Measurements from ENCODE around the gene ATAD3B.
"Not testable (repeated sequence)": the region's sequence is repeated elsewhere in the genome, so short reads cannot be mapped to it uniquely, and the experiment has no call there.

The ATAD3B gene, protein sequence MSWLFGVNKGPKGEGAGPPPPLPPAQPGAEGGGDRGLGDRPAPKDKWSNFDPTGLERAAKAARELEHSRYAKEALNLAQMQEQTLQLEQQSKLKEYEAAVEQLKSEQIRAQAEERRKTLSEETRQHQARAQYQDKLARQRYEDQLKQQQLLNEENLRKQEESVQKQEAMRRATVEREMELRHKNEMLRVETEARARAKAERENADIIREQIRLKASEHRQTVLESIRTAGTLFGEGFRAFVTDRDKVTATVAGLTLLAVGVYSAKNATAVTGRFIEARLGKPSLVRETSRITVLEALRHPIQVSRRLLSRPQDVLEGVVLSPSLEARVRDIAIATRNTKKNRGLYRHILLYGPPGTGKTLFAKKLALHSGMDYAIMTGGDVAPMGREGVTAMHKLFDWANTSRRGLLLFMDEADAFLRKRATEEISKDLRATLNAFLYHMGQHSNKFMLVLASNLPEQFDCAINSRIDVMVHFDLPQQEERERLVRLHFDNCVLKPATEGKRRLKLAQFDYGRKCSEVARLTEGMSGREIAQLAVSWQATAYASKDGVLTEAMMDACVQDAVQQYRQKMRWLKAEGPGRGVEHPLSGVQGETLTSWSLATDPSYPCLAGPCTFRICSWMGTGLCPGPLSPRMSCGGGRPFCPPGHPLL

DNA sequence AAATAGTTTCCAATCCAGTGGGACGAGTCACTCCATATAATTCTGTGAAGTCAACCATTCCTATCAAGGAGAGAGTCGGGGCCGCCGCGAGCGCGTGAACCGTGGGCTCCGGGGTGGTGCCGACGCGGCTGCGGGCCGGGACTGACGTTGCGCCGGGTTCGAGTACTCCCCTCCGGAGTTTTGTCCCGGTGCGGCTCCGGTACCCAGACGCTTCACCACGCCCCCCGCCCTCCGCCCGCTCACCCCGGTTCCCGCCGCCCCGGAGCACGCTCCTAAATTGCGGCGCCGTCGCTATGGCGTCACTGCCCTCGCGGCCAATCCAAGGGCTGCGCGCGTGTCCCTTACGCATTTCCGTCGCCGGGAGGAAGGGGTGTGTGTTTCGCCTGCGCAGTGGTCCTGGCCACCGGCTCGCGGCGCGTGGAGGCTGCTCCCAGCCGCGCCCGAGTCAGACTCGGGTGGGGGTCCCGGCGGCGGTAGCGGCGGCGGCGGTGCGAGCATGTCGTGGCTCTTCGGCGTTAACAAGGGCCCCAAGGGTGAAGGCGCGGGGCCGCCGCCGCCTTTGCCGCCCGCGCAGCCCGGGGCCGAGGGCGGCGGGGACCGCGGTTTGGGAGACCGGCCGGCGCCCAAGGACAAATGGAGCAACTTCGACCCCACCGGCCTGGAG, at the start of gene ATAD3B:
TSS of gene ATAD3B (plus strand) at position 377 of the 664 bp plus-strand sequence. CDS start at position 497, 120 bp downstream.
- DNase-seq (ENCODE audit: low read depth): peak; percentile 88

DNA sequence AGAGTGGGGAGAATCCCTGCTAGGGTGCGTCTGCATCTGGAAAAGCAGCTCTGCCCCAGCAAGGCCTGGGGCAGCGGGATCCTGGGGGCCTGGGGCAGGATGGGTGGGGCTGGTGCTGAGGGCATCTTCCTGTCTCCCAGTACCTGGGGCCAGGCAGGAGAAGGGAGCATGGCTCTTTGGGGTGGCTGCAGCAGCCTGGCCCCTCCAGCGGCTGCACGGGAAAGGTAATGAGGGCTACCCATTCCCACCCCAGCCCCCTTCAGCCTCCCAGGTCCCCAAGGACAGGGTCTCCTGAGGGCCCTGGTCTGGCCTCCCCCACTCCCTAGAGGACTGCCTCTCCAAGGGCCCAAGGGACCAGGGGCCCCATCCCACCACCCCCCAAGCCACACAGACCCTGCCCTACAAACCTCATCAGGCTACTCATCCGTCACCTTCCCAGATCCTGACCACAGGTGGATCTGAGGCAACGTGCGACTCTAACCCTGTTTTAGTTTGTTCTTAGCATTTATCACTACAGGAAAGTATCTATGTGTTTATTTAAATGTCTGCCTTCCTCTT, 49.6 kb upstream of the ATAD3B start:
- DNase-seq (ENCODE audit: low read depth): no peak

DNA sequence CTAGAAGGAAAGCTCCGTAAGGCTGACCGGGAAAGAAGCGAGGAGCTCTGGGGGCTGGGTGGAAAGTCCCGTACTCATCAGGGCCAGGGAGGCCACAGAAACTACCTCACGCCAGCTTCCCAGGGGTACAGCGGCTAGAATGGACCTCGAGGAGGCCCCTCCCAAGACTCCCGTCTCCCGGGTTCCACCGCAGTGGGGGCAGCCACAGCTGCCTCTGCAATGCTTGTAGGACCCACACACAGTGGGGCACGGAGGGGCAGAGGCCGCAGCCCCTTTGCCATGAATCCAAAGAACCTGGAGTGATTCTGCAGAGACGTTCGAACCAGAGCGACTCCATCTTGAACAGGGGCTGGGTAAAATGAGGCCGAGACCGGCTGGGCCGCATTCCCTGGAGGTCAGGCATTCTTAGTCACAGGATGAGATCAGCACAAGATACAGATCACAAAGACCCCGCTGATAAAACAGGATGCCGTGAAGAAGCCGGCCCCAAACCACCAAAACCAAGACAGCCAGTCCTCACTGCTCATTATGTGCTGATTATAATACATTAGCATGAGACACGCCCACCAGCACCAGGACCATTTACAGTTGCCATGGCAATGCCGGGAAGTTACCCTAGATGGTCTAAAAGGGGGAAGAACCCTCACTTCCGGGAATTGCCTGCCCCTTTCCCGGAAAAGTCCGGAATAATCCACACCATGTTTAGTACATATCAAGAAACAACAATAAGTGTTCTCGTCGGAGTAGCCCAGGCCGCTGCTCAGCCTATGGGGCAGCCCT, 48.9 kb upstream of the ATAD3B start:
- DNase-seq (ENCODE audit: low read depth): no peak

DNA sequence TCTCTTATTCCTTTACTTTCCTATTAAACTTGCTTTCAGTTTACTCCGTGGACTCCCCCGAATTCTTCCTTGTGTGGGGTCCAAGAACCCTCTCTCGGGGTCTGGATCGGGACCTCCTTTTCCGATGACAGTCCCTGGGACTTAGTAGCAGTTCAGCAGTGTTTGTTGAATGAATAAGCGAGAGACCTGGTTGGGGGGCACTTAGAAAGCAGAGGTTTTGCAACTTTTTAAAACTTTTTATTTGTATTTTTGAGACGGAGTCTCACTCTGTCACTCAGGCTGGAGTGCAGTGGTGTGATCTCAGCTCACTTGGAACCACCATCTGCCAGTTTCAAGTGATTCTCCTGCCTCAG, 48.3 kb upstream of the ATAD3B start:
- DNase-seq (ENCODE audit: low read depth): no peak

DNA sequence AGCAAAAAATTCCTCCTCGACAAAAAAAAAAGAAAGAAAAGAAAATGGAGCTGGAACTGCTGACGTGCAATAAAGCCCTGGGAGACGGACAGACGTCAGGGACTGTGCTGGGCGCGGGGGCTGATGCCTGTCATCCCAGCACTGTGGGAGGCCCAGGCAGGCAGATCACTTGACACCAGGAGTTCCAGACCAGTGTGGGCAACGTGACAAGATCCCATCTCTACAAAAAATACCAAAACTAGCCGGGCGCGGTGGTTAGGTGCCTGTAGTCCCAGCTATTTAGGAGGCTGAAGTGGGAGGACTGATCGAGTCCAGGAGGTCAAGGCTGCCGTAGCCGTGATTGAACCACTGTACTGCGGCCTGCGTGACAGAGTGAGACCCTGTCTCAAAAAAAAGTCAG, 46.9 kb upstream of the ATAD3B start:
- no peak for DNase-seq (ENCODE audit: low read depth)

DNA sequence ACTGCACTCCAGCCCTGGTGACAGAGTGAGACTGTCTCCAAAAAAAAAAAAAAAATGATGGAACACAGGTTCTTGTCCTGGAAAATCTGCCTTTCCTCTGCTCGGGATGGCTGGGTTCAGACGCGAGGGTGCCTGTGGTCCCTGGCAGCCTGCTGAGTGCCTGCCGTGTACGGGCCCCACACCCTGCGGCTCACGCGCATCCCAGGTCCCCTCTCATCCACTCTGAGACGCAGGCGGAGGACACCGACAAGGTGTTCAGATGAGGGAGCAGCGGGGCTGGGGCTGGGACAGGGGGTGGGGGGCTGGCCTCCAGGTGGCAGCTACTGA, 46.2 kb upstream of the ATAD3B start:
- no peak for DNase-seq (ENCODE audit: low read depth)

DNA sequence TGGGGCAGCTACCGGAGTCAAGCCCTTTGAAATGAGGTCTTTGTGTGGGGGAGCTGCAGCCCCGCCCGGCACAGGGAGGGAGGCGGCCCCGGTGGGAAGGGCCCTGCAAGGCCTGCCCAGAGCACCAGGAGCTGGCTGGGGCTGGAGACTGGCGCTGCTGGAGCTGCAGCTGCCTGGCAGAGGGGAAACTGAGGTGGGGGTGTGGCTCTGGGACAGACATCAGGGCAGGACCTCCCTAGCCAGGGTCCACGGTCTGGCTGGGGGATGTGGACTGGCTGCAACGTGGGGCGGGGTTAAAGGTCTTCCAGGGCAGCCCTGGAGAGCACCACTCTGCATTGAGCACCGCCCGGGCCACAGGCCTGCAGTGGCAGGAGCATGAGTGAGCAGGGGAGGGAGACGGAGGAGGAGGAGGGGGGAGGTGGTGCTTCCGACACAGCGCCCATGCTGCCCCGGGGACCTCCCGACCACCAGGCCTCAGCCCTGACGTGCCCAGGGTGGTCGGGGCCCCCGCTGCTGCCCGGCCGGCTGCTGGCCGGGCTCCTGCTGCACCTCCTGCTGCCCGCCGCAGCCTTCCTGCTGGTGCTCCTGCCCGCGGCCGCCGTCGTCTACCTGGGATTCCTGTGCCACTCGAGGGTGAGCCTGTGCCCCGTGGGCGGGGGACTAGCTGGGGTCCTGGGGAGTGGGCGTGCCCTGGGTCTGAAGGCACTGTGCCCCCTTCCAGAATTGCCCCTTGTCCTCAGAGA, 45.6 kb upstream of the ATAD3B start:
- no peak for DNase-seq (ENCODE audit: low read depth)

DNA sequence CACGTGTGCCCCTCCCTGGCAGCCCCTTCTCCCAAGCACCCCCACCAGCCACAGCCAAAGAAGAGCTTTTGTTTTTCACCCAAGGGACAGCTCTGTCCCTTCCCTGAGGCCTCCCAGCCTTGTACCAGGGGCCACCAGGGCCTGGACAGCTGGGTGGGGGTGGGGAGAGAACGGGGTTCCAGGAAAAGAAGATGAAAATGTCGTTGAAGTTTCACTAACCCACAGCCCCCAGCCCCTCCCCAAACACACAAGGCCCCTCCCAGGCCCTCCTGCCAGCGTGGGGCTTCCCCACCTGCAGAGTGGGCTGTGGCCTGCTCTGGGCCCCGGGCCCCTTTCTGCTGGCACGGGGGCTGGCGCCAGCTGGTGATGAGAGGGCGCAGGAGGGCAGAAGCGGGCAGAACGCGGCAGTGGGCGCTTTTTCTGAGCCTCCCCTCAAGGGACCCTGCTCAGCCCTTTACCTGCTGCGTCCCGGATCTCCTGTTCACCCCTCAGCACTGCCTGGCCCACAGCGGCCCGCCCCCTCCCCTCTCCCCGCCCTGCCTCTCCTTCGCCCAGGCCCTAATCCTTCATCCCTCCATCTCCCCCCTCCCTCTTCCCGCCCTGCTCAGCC, 45.0 kb upstream of the ATAD3B start:
- no peak for DNase-seq (ENCODE audit: low read depth)

DNA sequence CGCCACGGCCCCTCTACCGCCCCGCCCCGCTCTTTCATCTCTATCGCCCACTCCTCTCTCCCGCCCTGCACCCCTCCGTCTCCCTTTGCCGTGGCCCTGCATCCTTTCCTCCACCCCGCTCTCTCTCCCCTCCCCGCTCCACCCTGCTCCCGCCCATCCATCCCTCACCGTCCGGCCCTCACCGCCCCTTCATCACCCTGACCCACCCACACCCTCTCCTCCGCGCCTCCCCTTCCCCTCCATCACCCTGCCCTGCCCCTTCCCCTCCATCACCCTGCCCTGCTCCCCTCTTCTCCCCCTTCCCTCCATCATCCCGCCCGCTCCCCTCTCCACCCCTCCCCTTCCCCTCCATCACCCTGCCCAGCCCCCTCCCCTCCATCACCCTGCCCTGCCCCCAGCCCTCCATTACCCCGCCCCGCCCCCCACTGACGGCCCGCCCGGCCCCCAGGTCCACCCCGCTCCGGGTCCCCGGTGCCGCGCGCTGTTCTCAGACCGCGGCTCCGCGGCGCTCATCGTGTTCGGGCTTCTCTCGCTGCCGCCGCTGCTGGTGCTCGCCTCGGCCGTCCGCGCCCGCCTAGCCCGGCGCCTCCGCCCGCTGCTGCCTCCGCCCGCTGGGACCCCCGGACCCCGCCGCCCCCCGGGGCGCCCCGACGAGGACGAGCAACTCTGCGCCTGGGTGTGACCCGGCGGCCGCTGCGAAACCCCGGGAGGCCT, 44.3 kb upstream of the ATAD3B start:
- no peak for DNase-seq (ENCODE audit: low read depth)

DNA sequence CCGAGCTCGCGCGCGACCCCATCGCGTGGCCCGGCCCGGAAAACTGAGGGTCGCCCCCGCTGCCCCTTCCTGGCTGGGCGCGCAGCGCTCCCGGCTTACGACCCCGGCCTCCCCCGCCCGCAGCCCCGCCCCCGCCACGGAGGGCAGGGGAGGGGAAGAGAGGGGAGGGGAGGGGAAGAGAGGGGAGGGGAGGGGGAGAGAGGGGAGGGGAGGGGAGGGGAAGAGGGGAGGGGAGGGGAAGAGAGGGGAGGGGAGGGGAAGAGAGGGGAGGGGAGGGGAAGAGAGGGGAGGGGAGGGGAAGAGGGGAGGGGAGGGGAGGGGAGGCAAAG, 43.8 kb upstream of the ATAD3B start:
- no peak for DNase-seq (ENCODE audit: low read depth)

DNA sequence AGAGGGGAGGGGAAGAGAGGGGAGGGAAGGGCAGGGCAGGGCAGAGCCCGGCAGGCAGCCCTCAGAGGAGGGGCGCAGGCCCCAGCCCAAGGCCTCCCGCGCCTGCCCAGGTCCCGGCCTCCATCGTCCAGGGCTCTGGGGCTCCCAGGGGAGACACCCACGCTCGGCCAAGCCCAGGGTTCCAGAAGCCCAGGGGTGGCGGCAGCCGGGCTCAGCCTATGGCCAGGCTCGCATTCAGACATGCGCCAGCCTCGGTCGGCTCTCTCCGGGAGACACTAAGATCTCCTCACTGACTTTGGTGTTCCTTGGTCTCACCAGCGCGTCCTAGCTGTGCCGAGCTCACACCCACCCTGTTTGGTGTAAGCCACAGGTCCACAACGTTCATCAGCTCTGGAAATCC, 43.4 kb upstream of the ATAD3B start:
- no peak for DNase-seq (ENCODE audit: low read depth)

DNA sequence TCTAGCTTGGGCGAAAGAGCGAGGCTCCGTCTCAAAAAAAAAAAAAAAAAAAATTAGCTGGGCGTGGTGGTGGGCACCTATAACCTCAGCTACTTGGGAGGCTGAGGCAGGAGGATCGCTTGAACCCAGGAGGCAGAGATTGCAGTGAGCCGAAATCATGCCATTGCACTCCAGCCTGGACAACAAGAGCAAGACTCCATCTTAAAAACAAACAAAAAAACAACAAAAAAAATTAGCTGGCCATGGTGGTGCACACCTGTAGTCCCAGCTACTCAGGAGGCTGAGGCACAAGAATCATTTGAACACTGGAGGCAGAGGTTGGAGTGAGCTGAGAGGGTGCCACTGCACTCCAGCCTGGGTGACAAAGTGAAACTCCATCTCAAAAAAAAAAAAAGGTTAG, 42.6 kb upstream of the ATAD3B start:
- DNase-seq (ENCODE audit: low read depth): not testable (repeated sequence)

DNA sequence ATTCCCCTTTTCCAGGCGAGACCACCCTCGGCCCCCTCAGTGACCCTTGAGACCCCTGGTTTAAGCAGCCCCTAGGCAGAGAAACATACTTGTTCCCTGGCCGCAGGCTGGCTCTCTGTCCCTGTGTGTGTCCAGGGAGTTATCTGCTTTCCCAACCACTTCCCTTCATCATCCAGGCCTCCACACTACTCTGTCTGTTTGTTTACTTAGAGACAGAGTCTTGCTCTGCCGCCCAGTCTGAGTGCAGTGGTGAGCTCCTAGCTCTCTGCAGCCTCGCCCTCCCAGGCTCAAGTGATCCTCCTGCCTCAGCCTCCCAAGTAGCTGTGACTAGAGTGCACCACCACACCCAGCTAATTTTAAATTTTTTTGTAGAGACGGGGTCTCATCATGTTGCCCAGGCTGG, 41.9 kb upstream of the ATAD3B start:
- DNase-seq (ENCODE audit: low read depth): no peak

DNA sequence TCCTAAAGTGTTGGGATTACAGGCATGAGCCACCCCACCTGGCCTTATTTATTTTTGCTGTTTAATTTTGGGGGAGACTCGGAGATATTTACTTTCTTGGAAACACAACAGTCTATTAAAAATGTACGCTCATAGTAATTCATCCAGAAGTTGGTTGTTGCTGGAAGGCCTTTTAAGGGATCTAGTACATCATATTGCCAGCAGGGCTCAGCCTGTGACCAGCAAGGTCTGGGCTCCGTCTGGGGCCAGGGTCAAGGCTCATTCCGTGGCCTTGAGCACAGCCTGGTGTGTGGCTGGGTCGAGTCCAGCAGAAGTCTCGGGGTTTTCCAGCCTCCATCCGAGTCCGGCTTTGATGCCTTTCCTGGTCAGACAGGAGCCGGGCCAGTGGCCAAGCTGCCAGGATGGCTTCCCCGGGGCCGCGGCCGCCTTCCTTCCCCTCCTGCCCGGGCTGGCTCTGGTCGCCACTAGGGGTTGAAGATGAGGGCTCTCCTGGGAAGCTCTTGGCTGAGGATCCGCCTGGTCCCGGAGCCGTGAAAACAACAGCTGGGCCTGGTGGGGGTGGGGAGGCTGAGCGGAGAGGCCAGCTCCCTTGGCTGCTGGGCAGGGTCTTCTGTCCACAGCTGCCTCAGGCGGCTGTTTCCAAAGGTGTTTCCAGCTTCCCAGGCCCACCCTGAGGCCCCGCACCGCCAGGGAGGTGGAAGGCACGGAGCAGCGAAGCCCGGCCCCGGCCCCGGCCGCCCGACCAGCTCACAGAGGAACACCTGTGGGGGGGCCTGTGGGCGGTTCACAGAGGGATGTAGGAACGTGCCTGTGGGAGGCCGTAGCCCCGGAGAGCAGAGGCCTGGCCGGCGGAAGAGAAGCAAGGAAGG, 41.2 kb upstream of the ATAD3B start:
- DNase-seq (ENCODE audit: low read depth): peak; percentile 34

DNA sequence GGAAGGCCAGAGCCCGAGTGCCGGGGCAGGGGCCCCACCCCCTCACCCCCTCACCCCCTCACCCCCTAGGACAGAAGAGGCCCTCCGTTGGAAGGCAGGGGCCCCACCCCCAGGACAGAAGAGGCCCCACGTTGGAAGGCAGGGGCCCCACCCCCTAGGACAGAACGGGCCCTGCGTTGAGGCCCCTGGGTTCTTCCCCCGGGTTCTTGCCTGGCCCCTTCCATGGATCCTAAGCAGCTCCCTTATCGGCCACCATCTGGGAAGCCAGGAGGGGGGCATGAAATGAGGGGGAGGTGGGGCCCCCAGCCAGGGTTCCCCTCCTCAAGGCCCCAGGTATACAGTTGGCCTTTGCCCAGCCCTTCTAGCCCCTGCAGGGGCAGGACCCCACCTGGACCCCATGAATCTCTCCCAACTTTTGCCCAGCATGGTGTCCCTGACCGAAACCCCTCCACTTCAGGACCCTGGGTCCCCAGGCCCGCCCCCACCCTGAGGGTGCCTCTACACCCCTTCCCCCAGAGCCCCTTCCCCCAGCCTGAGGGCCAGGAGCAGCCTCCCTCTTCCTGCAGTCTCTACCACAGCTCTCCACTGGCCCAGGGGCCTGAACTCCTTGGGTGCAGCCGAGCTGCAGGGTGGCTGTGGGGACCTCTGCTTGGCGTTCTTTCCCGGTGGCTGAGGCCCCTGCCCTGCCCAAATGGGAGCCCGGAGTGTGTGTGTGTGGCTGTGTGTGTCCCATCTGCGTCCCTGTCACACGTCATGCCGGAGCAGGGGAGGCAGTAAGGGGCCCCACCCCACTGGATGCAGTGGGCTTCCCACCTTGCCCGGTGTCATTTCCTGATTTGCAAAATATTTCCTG, 40.3 kb upstream of the ATAD3B start:
- no peak for DNase-seq (ENCODE audit: low read depth)

DNA sequence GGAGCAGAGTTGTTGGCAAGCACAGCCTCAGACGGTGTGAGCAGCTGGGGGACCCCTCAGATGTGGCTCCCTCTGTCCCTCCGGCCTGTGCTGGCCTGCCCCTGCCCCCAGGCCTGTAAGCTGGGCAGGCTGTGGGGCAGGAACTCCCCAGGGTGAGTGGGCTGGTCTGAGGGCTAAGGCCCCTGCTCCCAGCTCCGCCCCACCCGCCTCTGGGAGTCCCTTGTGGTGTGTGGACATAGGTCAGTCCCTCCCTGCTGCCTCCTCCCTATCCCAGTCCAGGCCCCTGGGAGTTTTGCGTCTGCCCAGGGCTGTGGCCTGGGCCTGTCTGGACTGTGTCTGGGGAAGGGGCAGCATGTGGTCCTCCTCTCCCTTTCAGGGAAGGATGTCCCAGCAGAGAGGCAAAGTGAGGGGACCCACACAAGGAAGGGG, 39.7 kb upstream of the ATAD3B start:
- peak; percentile 47 for DNase-seq (ENCODE audit: low read depth)

DNA sequence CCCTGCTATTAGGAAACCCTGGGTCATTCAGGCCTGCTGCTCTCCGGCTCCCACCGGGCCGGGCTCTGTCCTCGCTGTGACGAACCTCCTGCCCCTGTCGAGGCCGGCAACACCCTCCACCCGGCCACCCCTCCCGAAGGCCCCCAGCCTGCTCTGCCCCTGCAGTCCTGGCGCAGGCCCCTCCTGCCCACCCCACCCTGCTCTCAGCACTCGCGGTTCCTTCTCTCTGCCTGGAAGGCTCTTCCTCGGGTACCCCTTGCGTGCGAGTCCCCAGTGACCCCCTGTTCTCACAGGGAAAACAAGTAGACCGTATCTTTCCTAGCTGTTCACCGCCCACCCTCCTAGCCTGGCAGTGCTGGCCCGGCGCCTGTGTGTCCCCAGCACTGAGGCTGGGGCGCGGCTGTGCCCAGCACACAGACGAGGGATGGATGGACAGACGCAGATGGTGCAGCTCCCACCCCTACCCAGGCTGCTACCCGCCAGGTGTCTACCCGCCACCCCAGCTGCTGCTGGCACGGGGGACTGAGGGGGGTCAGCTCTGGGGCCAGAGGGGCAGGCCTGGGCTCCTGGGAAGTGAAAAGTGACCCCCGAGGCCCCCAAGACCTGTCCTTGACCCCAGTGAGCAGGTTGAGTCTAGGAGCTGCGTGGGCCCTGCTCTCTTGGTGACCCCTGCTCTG, 39.2 kb upstream of the ATAD3B start:
- no peak for DNase-seq (ENCODE audit: low read depth)
